Measurements from ENCODE around the gene ACTL10. TPM values are rescaled to one million over a fixed set of nuclear protein-coding genes. Genes with fewer than 3 reads are reported as not detected.

Gene ACTL10
- total and polyA plus RNA-seq, 2 experiments from 2014 or later, result 0.71 to 1.9 TPM

DNA sequence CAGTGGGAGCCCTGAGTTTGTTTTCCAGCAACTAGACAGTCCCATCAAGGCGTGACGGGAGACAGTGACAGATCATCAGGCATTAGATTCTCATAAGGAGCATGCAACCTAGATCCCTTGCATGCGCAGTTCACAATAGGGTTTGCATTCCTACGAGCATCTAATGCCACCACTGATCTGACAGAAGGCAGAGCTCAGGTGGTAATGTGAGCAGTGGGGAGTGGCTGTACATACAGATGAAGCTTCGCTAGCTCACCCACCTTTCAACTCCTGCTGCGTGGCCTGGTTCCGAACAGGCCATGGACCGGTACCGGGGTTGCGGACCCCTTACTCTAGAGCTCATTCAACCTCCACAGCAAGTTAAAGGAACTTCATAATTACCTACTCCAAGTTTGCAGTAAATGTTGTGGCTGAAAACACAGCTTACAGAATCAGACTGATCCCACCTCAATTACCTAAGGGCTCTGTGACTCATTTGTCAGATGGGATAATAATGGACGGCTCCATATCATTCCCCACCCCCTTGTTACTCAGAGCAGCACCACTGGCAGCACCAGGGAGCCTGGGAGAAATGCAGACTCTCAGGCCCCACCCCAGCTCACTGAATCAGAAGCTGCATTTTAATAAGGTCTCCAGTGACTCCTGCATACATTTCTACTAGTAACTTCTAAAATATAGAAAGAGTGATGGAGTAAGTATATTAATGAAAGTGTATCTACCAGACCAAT lies 37.6 kb downstream of the ACTL10 start (continued):
- TF ChIP-seq CREB1 (CRISPR knock-in tag; IDR thresholded peaks at IDR 0.05; ENCODE audit: low read depth), result no peak
- no peak for TF ChIP-seq POLR2AphosphoS5 (IDR thresholded peaks at IDR 0.05; ENCODE audit: low read depth)
- no peak for TF ChIP-seq ZNF331 (CRISPR knock-in tag; IDR thresholded peaks at IDR 0.05; ENCODE audit: low read depth)
- TF ChIP-seq, protein P1, sequence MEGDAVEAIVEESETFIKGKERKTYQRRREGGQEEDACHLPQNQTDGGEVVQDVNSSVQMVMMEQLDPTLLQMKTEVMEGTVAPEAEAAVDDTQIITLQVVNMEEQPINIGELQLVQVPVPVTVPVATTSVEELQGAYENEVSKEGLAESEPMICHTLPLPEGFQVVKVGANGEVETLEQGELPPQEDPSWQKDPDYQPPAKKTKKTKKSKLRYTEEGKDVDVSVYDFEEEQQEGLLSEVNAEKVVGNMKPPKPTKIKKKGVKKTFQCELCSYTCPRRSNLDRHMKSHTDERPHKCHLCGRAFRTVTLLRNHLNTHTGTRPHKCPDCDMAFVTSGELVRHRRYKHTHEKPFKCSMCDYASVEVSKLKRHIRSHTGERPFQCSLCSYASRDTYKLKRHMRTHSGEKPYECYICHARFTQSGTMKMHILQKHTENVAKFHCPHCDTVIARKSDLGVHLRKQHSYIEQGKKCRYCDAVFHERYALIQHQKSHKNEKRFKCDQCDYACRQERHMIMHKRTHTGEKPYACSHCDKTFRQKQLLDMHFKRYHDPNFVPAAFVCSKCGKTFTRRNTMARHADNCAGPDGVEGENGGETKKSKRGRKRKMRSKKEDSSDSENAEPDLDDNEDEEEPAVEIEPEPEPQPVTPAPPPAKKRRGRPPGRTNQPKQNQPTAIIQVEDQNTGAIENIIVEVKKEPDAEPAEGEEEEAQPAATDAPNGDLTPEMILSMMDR (conservative IDR thresholded peaks at IDR 0.05; ENCODE audit: low read depth in 2 of 2), result no peak
- no peak for TF ChIP-seq ZNF114 (CRISPR knock-in tag; IDR thresholded peaks at IDR 0.05)
- no peak for TF ChIP-seq EZH2 (IDR thresholded peaks at IDR 0.05; ENCODE audit: low read depth, unreplicated experiment)

DNA sequence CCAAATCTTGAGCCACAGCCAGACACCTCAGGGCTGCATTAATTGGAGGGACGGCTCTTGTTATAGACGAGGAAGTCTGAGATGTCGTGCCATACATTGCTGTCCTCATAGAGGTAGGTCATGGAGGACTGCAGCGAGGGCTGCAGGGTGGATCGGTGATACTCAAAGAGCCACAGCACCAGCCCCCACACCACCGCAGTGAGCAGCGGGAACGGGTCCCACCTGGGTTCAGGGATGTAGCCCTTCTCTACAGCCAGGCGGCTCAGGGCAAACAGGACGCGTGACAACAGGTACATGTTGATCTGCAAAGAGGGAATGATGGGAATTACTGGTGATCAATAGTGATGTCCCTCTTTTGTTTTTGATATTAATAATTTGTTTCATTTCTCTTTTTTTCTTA lies 40.9 kb downstream of the ACTL10 start:
- no peak for DNase-seq (ENCODE audit: low spot score)
- Mint-ChIP-seq H3K27me3 (ENCODE audit: insufficient read depth, low read depth, poor library complexity) (peaks cover 9% of the 10 kb centered on the region), H3K27ac (no peak overlapping the region), H3K4me1 (peaks cover 16% of the 10 kb centered on the region), H3K4me3 (no peak overlapping the region), H3K9me3 (peaks cover 13% of the 10 kb centered on the region; the same call in 2 of the 3 replicates), H3K36me3 (ENCODE audit: low read depth) (peaks cover 7% of the 10 kb centered on the region; the same call in 1 of the 3 replicates)
- Histone ChIP-seq H3K36me3 (ENCODE audit: insufficient read depth) (no peaks in the 10 kb centered on the region), H3K4me2 (no peak overlapping the region), H2AFZ (no peak overlapping the region), H3K27ac (ENCODE audit: low read depth) (no peak overlapping the region), H3K9me2 (ENCODE audit: insufficient read depth) (no peaks in the 10 kb centered on the region; the same call in 1 of the 2 replicates), H4K20me1 (replicated peaks; ENCODE audit: insufficient read depth) (no peaks in the 10 kb centered on the region), H3K4me1 (ENCODE audit: insufficient read depth) (peaks cover 13% of the 10 kb centered on the region), H3K79me2 (replicated peaks; ENCODE audit: insufficient read depth) (no peaks in the 10 kb centered on the region), H3K27me3 (ENCODE audit: insufficient read depth) (no peaks in the 10 kb centered on the region), H3K4me3 (no peak overlapping the region), H3F3A (replicated peaks; ENCODE audit: low read depth) (0 out of 2 replicates have a peak, but pooled peaks cover 3% of the 10 kb centered on the region)
- no peak for ATAC-seq
- no peak for TF ChIP-seq POLR2AphosphoS5 (IDR thresholded peaks at IDR 0.05; ENCODE audit: low read depth)
- TF ChIP-seq CREB1 (CRISPR knock-in tag; IDR thresholded peaks at IDR 0.05; ENCODE audit: low read depth), result no peak
- TF ChIP-seq, protein P2, sequence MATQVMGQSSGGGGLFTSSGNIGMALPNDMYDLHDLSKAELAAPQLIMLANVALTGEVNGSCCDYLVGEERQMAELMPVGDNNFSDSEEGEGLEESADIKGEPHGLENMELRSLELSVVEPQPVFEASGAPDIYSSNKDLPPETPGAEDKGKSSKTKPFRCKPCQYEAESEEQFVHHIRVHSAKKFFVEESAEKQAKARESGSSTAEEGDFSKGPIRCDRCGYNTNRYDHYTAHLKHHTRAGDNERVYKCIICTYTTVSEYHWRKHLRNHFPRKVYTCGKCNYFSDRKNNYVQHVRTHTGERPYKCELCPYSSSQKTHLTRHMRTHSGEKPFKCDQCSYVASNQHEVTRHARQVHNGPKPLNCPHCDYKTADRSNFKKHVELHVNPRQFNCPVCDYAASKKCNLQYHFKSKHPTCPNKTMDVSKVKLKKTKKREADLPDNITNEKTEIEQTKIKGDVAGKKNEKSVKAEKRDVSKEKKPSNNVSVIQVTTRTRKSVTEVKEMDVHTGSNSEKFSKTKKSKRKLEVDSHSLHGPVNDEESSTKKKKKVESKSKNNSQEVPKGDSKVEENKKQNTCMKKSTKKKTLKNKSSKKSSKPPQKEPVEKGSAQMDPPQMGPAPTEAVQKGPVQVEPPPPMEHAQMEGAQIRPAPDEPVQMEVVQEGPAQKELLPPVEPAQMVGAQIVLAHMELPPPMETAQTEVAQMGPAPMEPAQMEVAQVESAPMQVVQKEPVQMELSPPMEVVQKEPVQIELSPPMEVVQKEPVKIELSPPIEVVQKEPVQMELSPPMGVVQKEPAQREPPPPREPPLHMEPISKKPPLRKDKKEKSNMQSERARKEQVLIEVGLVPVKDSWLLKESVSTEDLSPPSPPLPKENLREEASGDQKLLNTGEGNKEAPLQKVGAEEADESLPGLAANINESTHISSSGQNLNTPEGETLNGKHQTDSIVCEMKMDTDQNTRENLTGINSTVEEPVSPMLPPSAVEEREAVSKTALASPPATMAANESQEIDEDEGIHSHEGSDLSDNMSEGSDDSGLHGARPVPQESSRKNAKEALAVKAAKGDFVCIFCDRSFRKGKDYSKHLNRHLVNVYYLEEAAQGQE (IDR thresholded peaks at IDR 0.05; ENCODE audit: unreplicated experiment), result no peak
- TF ChIP-seq JUNB (IDR thresholded peaks at IDR 0.05; ENCODE audit: unreplicated experiment), result no peak
- TF ChIP-seq STAT1 (IDR thresholded peaks at IDR 0.05; ENCODE audit: unreplicated experiment), result no peak
- TF ChIP-seq, protein P3, sequence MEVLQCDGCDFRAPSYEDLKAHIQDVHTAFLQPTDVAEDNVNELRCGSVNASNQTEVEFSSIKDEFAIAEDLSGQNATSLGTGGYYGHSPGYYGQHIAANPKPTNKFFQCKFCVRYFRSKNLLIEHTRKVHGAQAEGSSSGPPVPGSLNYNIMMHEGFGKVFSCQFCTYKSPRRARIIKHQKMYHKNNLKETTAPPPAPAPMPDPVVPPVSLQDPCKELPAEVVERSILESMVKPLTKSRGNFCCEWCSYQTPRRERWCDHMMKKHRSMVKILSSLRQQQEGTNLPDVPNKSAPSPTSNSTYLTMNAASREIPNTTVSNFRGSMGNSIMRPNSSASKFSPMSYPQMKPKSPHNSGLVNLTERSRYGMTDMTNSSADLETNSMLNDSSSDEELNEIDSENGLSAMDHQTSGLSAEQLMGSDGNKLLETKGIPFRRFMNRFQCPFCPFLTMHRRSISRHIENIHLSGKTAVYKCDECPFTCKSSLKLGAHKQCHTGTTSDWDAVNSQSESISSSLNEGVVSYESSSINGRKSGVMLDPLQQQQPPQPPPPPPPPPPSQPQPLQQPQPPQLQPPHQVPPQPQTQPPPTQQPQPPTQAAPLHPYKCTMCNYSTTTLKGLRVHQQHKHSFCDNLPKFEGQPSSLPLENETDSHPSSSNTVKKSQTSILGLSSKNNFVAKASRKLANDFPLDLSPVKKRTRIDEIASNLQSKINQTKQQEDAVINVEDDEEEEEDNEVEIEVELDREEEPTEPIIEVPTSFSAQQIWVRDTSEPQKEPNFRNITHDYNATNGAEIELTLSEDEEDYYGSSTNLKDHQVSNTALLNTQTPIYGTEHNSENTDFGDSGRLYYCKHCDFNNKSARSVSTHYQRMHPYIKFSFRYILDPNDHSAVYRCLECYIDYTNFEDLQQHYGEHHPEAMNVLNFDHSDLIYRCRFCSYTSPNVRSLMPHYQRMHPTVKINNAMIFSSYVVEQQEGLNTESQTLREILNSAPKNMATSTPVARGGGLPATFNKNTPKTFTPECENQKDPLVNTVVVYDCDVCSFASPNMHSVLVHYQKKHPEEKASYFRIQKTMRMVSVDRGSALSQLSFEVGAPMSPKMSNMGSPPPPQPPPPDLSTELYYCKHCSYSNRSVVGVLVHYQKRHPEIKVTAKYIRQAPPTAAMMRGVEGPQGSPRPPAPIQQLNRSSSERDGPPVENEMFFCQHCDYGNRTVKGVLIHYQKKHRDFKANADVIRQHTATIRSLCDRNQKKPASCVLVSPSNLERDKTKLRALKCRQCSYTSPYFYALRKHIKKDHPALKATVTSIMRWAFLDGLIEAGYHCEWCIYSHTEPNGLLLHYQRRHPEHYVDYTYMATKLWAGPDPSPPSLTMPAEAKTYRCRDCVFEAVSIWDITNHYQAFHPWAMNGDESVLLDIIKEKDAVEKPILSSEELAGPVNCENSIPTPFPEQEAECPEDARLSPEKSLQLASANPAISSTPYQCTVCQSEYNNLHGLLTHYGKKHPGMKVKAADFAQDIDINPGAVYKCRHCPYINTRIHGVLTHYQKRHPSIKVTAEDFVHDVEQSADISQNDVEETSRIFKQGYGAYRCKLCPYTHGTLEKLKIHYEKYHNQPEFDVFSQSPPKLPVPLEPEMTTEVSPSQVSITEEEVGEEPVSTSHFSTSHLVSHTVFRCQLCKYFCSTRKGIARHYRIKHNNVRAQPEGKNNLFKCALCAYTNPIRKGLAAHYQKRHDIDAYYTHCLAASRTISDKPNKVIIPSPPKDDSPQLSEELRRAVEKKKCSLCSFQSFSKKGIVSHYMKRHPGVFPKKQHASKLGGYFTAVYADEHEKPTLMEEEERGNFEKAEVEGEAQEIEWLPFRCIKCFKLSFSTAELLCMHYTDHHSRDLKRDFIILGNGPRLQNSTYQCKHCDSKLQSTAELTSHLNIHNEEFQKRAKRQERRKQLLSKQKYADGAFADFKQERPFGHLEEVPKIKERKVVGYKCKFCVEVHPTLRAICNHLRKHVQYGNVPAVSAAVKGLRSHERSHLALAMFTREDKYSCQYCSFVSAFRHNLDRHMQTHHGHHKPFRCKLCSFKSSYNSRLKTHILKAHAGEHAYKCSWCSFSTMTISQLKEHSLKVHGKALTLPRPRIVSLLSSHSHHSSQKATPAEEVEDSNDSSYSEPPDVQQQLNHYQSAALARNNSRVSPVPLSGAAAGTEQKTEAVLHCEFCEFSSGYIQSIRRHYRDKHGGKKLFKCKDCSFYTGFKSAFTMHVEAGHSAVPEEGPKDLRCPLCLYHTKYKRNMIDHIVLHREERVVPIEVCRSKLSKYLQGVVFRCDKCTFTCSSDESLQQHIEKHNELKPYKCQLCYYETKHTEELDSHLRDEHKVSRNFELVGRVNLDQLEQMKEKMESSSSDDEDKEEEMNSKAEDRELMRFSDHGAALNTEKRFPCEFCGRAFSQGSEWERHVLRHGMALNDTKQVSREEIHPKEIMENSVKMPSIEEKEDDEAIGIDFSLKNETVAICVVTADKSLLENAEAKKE (CRISPR knock-in tag; IDR thresholded peaks at IDR 0.05), result no peak
- TF ChIP-seq ETS1 (IDR thresholded peaks at IDR 0.05), result no peak
- TF ChIP-seq EZH2phosphoT487 (IDR thresholded peaks at IDR 0.05; ENCODE audit: unreplicated experiment), result no peak

All from GM23338 (cell line).